ENCODE measurements around the gene MAPK12. TPM values are rescaled to one million over a fixed set of nuclear protein-coding genes. Genes with fewer than 3 reads are reported as not detected.

The MAPK12 gene
- total and polyA plus RNA-seq, 2 of the 8 experiments (the other 6 are each of a cell fraction or from before 2014, with no cell fraction given): 17.3 to 20.3 TPM

DNA sequence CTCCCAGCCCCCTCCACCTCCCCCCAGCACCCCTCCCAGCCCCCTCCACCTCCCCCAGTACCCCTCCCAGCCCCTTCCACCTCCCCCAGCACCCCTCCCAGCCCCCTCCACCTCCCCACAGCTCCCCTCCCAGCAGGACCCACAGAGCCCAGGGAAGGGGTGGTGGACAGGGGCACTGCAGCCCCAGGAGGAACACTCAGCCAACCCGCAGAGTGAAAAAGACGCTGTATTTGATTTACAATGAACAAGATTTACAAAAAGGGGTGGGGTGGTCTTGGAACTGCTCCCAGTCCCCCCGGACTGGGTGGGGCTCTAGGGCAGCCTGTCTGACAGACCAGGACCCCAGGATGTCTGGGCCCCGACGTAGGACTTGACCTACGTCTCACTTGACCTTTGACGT lies 13.3 kb upstream of the MAPK12 start (continued):
- TF ChIP-seq CHD7 (IDR thresholded peaks at IDR 0.05; ENCODE audit: insufficient replicate concordance, low read length) (no peak), EZH2 (IDR thresholded peaks at IDR 0.05; ENCODE audit: low read depth, low read length, severe bottlenecking) (no peak), CEBPB (IDR thresholded peaks at IDR 0.05; ENCODE audit: low read depth, low read length) (no peak), BACH1 (IDR thresholded peaks at IDR 0.05; ENCODE audit: low read length) (no peak), POU5F1 (IDR thresholded peaks at IDR 0.05; ENCODE audit: low read depth, low read length) (no peak), RNF2 (IDR thresholded peaks at IDR 0.05; ENCODE audit: borderline replicate concordance, low read depth, low read length, missing control alignments, poor library complexity, severe bottlenecking) (no peak), HDAC2 (IDR thresholded peaks at IDR 0.05; ENCODE audit: borderline replicate concordance in 1 of 2, low read depth in 2 of 2, low read length in 2 of 2) (no peak), YY1 (IDR thresholded peaks at IDR 0.05; ENCODE audit: low read depth, low read length) (no peak), JUND (IDR thresholded peaks at IDR 0.05; ENCODE audit: low read length) (no peak)

Data from H1 (cell line).